Neural cell (in vitro differentiated cells): Measurements from ENCODE around the gene RAMP3. TPM values are rescaled to one million over a fixed set of nuclear protein-coding genes. Genes with fewer than 3 reads are reported as not detected.

Experiments used
- H2AFZ ChIP-seq: fragments of 200-600, 300-800 bp; sonication (generic), shearing (Covaris generic); 2 replicates; pipeline ENCODE4 v1.6.0; 2014; ENCODE audit warnings: low read depth, mild to moderate bottlenecking, antibody characterized with exemption, low read length, moderate library complexity
- H3F3A ChIP-seq: fragments of 200-600 bp; shearing (Covaris generic); 2 replicates; pipeline ENCODE4 v1.6.1; 2016; ENCODE audit warnings: mild to moderate bottlenecking, moderate library complexity, mixed read lengths, antibody characterized with exemption, low read length; ENCODE audit not compliant: insufficient read depth, poor library complexity, severe bottlenecking
- H3K27ac ChIP-seq: fragments of 200-600, 300-800 bp; sonication (generic), shearing (Covaris generic); 2 replicates; pipeline ENCODE4 v1.5.1; 2014; ENCODE audit warnings: mild to moderate bottlenecking, low read length, moderate library complexity
- H3K27me3 ChIP-seq: fragments of 300-800, 200-600 bp; sonication (generic), shearing (Covaris generic); 2 replicates; pipeline ENCODE4 v1.6.0; 2014; ENCODE audit warnings: mild to moderate bottlenecking, low read depth, low read length, moderate library complexity; ENCODE audit not compliant: insufficient read depth
- H3K36me3 ChIP-seq: fragments of 300-800, 200-600 bp; sonication (generic), shearing (Covaris generic); 2 replicates; pipeline ENCODE4 v1.5.1; 2014; ENCODE audit warnings: mild to moderate bottlenecking, antibody characterized with exemption, low read length, moderate library complexity; ENCODE audit not compliant: insufficient read depth
- H3K4me2 ChIP-seq: fragments of 300-800, 200-600 bp; sonication (generic), shearing (Covaris generic); 2 replicates; pipeline ENCODE4 v1.6.0; 2014; ENCODE audit warnings: mild to moderate bottlenecking, low read length
- H3K4me3 ChIP-seq: fragments of 300-800, 200-600 bp; sonication (generic), shearing (Covaris generic); 2 replicates; pipeline ENCODE4 v1.5.1; 2014; ENCODE audit warnings: mild to moderate bottlenecking, low read length, moderate library complexity
- H3K79me2 ChIP-seq: fragments of 200-600 bp; shearing (Covaris generic); replicated peaks from 2 replicates; pipeline ENCODE4 v1.6.0; 2014; ENCODE audit warnings: mild to moderate bottlenecking, low read length, moderate library complexity; ENCODE audit not compliant: insufficient read depth
- H3K9ac ChIP-seq: fragments of 300-800, 200-600 bp; sonication (generic), shearing (Covaris generic); 2 replicates; pipeline ENCODE4 v1.6.1; 2016; ENCODE audit warnings: mild to moderate bottlenecking, low read length, mixed read lengths
- H3K9me2 ChIP-seq: fragments of 200-600 bp; shearing (Covaris generic); 2 replicates; pipeline ENCODE4 v1.6.1; 2016; ENCODE audit warnings: mild to moderate bottlenecking, low read length, mixed read lengths; ENCODE audit not compliant: insufficient read depth
- H3K9me3 ChIP-seq: fragments of 200-600, 300-800 bp; sonication (generic), shearing (Covaris generic); 2 replicates; pipeline ENCODE4 v1.6.1; 2016; ENCODE audit warnings: mild to moderate bottlenecking, mixed run types, low read length, moderate library complexity, mixed read lengths
- H4K20me1 ChIP-seq: fragments of 200-600 bp; shearing (Covaris generic); 2 replicates; pipeline ENCODE4 v1.6.1; 2016; ENCODE audit warnings: mild to moderate bottlenecking, mixed run types; ENCODE audit not compliant: insufficient read depth
- CTCF ChIP-seq: fragments of 450-650 bp; IDR thresholded peaks from 2 replicates; pipeline ENCODE4 v1.5.1; 2014; ENCODE audit warnings: antibody characterized with exemption, mild to moderate bottlenecking, moderate library complexity; ENCODE audit not compliant: poor library complexity, severe bottlenecking
- EP300 ChIP-seq: fragments of 450-650 bp; conservative IDR thresholded peaks from 2 replicates; pipeline ENCODE4 v1.6.1; 2014; ENCODE audit warnings: antibody characterized with exemption, mild to moderate bottlenecking, moderate library complexity; ENCODE audit not compliant: poor library complexity, severe bottlenecking
- EZH2 ChIP-seq: fragments of 200-600, 300-800 bp; shearing (Covaris generic), sonication (generic); IDR thresholded peaks from 2 replicates; pipeline ENCODE4 v1.6.1; 2014; ENCODE audit warnings: antibody characterized with exemption, low read length, borderline replicate concordance, mild to moderate bottlenecking; ENCODE audit not compliant: insufficient read depth, poor library complexity, severe bottlenecking
- MXI1 ChIP-seq: fragments of 450-650 bp; conservative IDR thresholded peaks from 2 replicates; pipeline ENCODE4 v1.6.1; 2014; ENCODE audit warnings: antibody characterized with exemption, mild to moderate bottlenecking; ENCODE audit not compliant: poor library complexity, severe bottlenecking
- POLR2AphosphoS5 ChIP-seq: IDR thresholded peaks from 2 replicates; pipeline ENCODE4 v1.6.1; 2012
- RAD21 ChIP-seq: fragments of 450-650 bp; conservative IDR thresholded peaks from 2 replicates; pipeline ENCODE4 v1.6.1; 2014; ENCODE audit warnings: antibody characterized with exemption, mild to moderate bottlenecking, moderate library complexity
- REST ChIP-seq: IDR thresholded peaks from 2 replicates; pipeline ENCODE4 v1.6.1; 2012; ENCODE audit warnings: borderline replicate concordance
- SMC3 ChIP-seq: fragments of 450-650 bp; conservative IDR thresholded peaks from 2 replicates; pipeline ENCODE4 v1.6.1; 2014; ENCODE audit warnings: antibody characterized with exemption, mild to moderate bottlenecking, moderate library complexity; ENCODE audit not compliant: poor library complexity
- TAF1 ChIP-seq: IDR thresholded peaks from 2 replicates; pipeline ENCODE4 v1.6.1; 2012; ENCODE audit warnings: low read depth
- polyA plus RNA-seq: library from polyadenylated mRNA; depleted of rRNA; stranded (reverse); fragments of >200 nt; gene quantifications from 2 replicates; pipeline ENCODE4 v1.2.3, GENCODE V29; 2014

Gene RAMP3
- polyA plus RNA-seq, 1 donor from 2014 or later = not detected

- H3K4me2 ChIP-seq = no peak overlapping the region
- H3K27ac ChIP-seq = no peak overlapping the region
- no peaks in the 10 kb centered on the region for H3K9me2 ChIP-seq
- H3K79me2 ChIP-seq = no peaks in the 10 kb centered on the region
- no peaks in the 10 kb centered on the region for H3K27me3 ChIP-seq
- no peaks in the 10 kb centered on the region for H3F3A ChIP-seq
- H3K36me3 ChIP-seq = no peaks in the 10 kb centered on the region
- H3K9me3 ChIP-seq = no peaks in the 10 kb centered on the region
- no peak for TF ChIP-seq TAF1
- TF ChIP-seq RAD21 = no peak
- no peak for TF ChIP-seq EZH2
- no peak for TF ChIP-seq EP300
- TF ChIP-seq MXI1 = no peak
- no peak for TF ChIP-seq POLR2AphosphoS5
- TF ChIP-seq SMC3 = no peak
- no peak for TF ChIP-seq REST
- no peak for TF ChIP-seq CTCF
- H3K9ac ChIP-seq = no peak overlapping the region
- no peak overlapping the region for H2AFZ ChIP-seq
- H4K20me1 ChIP-seq = no peaks in the 10 kb centered on the region
- H3K4me3 ChIP-seq = no peak overlapping the region
Measured at GRCh38 chr7:45126920-45127319, 30.7 kb upstream of the RAMP3 start.

- H3K4me2 ChIP-seq = no peak overlapping the region
Measured at GRCh38 chr7:45129181-45129800, 28.3 kb upstream of the RAMP3 start.

More at GRCh38 chr7:45129181-45129800, 28.3 kb upstream of the RAMP3 start:
- Histone ChIP-seq H3K27ac (no peak overlapping the region), H3K9ac (no peak overlapping the region), H3F3A (no peaks in the 10 kb centered on the region), H3K4me3 (no peak overlapping the region), H3K36me3 (no peaks in the 10 kb centered on the region), H3K9me2 (no peaks in the 10 kb centered on the region), H3K27me3 (no peaks in the 10 kb centered on the region), H3K9me3 (no peaks in the 10 kb centered on the region), H3K79me2 (no peaks in the 10 kb centered on the region), H2AFZ (no peak overlapping the region), H4K20me1 (no peaks in the 10 kb centered on the region)
- TF ChIP-seq RAD21 (no peak), CTCF (no peak), TAF1 (no peak), MXI1 (no peak), EP300 (no peak), REST (no peak), POLR2AphosphoS5 (no peak), SMC3 (no peak)
